Skeletal muscle cell (primary cell): ENCODE data around the gene ORC3.
A peak's percentile ranks its signal among the peaks of the same experiment; 100 is the strongest.
"Not testable (repeated sequence)": the region's sequence is repeated elsewhere in the genome, so short reads cannot be mapped to it uniquely, and the experiment has no call there.

Source experiments
- DNase-seq: peaks from one replicate; pipeline ENCODE4 v3.0.0-alpha.2; 2010; ENCODE audit warnings: low read depth
- H3K4me3 ChIP-seq: 2 replicates; pipeline ENCODE4 v1.5.1; 2011; ENCODE audit warnings: low read depth, mild to moderate bottlenecking, control low read depth, low read length, moderate library complexity

Gene ORC3

GRCh38 chr6:87590417-87590880 lies 514 bp downstream of the ORC3 start:
- H3K4me3 ChIP-seq: peak overlapping the region; percentile 72
- no peak for DNase-seq

GRCh38 chr6:87590990-87591389 lies 1.1 kb downstream of the ORC3 start:
- DNase-seq: no peak
- H3K4me3 ChIP-seq: peak overlapping the region; percentile 72

- H3K4me3 ChIP-seq: no peak overlapping the region
- no peak for DNase-seq
Observed at GRCh38 chr6:87600576-87600975, 10.6 kb downstream of the ORC3 start.

- no peak for DNase-seq
- no peak overlapping the region for H3K4me3 ChIP-seq
Observed at GRCh38 chr6:87606199-87606598, 16.3 kb downstream of the ORC3 start.

GRCh38 chr6:87608802-87609201 lies 18.9 kb downstream of the ORC3 start:
- DNase-seq: no peak
- H3K4me3 ChIP-seq: no peak overlapping the region

GRCh38 chr6:87613018-87613417 lies 23.1 kb downstream of the ORC3 start:
- not testable (repeated sequence) for DNase-seq

GRCh38 chr6:87617405-87617804 lies 27.5 kb downstream of the ORC3 start:
- DNase-seq: no peak
- no peak overlapping the region for H3K4me3 ChIP-seq

More at GRCh38 chr6:87613018-87613417, 23.1 kb downstream of the ORC3 start:
- not testable (repeated sequence) for H3K4me3 ChIP-seq

- H3K4me3 ChIP-seq: no peak overlapping the region
- DNase-seq: peak; percentile 5
Observed at GRCh38 chr6:87618531-87618930, 28.6 kb downstream of the ORC3 start.

- H3K4me3 ChIP-seq: no peak overlapping the region
- DNase-seq: no peak
Observed at GRCh38 chr6:87623248-87623647, 33.3 kb downstream of the ORC3 start.

GRCh38 chr6:87628424-87628823 lies 38.5 kb downstream of the ORC3 start:
- DNase-seq: no peak
- no peak overlapping the region for H3K4me3 ChIP-seq

- peak; percentile 4 for DNase-seq
- no peak overlapping the region for H3K4me3 ChIP-seq
Observed at GRCh38 chr6:87628881-87629280, 38.9 kb downstream of the ORC3 start.

- no peak for DNase-seq
- no peak overlapping the region for H3K4me3 ChIP-seq
Observed at GRCh38 chr6:87630746-87631145, 40.8 kb downstream of the ORC3 start.

- DNase-seq: no peak
- H3K4me3 ChIP-seq: no peak overlapping the region
Observed at GRCh38 chr6:87633851-87634250, 43.9 kb downstream of the ORC3 start.

- H3K4me3 ChIP-seq: no peak overlapping the region
- no peak for DNase-seq
Observed at GRCh38 chr6:87636315-87636714, 46.4 kb downstream of the ORC3 start.

- no peak overlapping the region for H3K4me3 ChIP-seq
- no peak for DNase-seq
Observed at GRCh38 chr6:87637106-87637505, 47.2 kb downstream of the ORC3 start.

- DNase-seq: no peak
Observed at GRCh38 chr6:87639373-87639772, 49.4 kb downstream of the ORC3 start.

GRCh38 chr6:87641065-87641692 lies 51.2 kb downstream of the ORC3 start:
- DNase-seq: no peak
- H3K4me3 ChIP-seq: no peak overlapping the region

More at GRCh38 chr6:87639373-87639772, 49.4 kb downstream of the ORC3 start:
- no peak overlapping the region for H3K4me3 ChIP-seq

- H3K4me3 ChIP-seq: no peak overlapping the region
- no peak for DNase-seq
Observed at GRCh38 chr6:87645080-87645479, 55.1 kb downstream of the ORC3 start.

GRCh38 chr6:87653074-87653962 lies 63.4 kb downstream of the ORC3 start:
- DNase-seq: no peak
- no peak overlapping the region for H3K4me3 ChIP-seq

GRCh38 chr6:87654122-87654521 lies 64.2 kb downstream of the ORC3 start:
- no peak overlapping the region for H3K4me3 ChIP-seq
- DNase-seq: no peak
